Common myeloid progenitor, CD34-positive (primary cell): ENCODE data around the gene SLC38A7.

Source experiments
- CTCF ChIA-PET: fragments of 350-600 bp; sonication (Branson Sonifier 250); formaldehyde crosslinking; loops from one replicate; lab custom pipeline; 2021; ENCODE audit warnings: antibody characterized with exemption; lab: Charles Lee
- POLR2A ChIA-PET: fragments of 350-600 bp; sonication (Branson Sonifier 250); formaldehyde crosslinking; loops from one replicate; lab custom pipeline; 2021; ENCODE audit warnings: antibody characterized with exemption; lab: Charles Lee
- DNase-seq, 3 donors: peaks; one replicate each; pipeline versions ENCODE4 v3.0.0 to v3.0.0-alpha.2; 2013
- H3K27ac ChIP-seq, 2 experiments: 1 replicate in 1 of 2; 2 replicates in 1 of 2; pipeline ENCODE4 v1.7.0; 2013; ENCODE audit warnings: inconsistent platforms in 2 of 2, low read length in 2 of 2, mild to moderate bottlenecking in 2 of 2, low read depth in 1 of 2, moderate library complexity in 1 of 2; ENCODE audit not compliant: severe bottlenecking in 2 of 2, insufficient read depth in 1 of 2, poor library complexity in 1 of 2
- H3K27me3 ChIP-seq, 5 experiments: replicated peaks in 2 of 5; 1 replicate in 3 of 5; 2 replicates in 2 of 5; pipeline versions ENCODE4 v1.6.1 to v1.7.0; 2013; ENCODE audit warnings: low read length in 4 of 5, mild to moderate bottlenecking in 2 of 5, moderate library complexity in 2 of 5, inconsistent platforms in 1 of 5; ENCODE audit not compliant: insufficient read depth in 5 of 5, control insufficient read depth in 4 of 5
- H3K36me3 ChIP-seq, 4 experiments: 1 replicate in 2 of 4; 2 replicates in 2 of 4; pipeline versions ENCODE4 v1.6.1 to v1.7.0; 2013; ENCODE audit warnings: low read length in 3 of 4, control low read depth in 1 of 4, mild to moderate bottlenecking in 1 of 4; ENCODE audit not compliant: control insufficient read depth in 4 of 4, insufficient read depth in 4 of 4
- H3K4me1 ChIP-seq, 4 experiments: 1 replicate in 3 of 4; 2 replicates in 1 of 4; pipeline versions ENCODE4 v1.6.1 to v1.7.1; 2013; ENCODE audit warnings: low read length in 3 of 4, mild to moderate bottlenecking in 3 of 4, control low read depth in 1 of 4, inconsistent platforms in 1 of 4, moderate library complexity in 1 of 4; ENCODE audit not compliant: control insufficient read depth in 4 of 4, insufficient read depth in 4 of 4; ENCODE audit errors: control extremely low read depth in 1 of 4
- H3K4me3 ChIP-seq, 7 experiments: 1 replicate in 4 of 7; 2 replicates in 3 of 7; pipeline versions ENCODE4 v1.5.1 to v1.7.0; 2013; ENCODE audit warnings: mild to moderate bottlenecking in 7 of 7, low read length in 6 of 7, moderate library complexity in 6 of 7, inconsistent platforms in 2 of 7, low read depth in 2 of 7, control low read depth in 1 of 7; ENCODE audit not compliant: insufficient read depth in 4 of 7, control insufficient read depth in 1 of 7; ENCODE audit errors: extremely low read depth in 1 of 7
- H3K9me3 ChIP-seq, 5 experiments: 1 replicate in 4 of 5; 2 replicates in 1 of 5; pipeline versions ENCODE4 v1.6.1 to v1.7.1; 2013; ENCODE audit warnings: low read length in 4 of 5, mild to moderate bottlenecking in 2 of 5, inconsistent platforms in 1 of 5, low read depth in 1 of 5, moderate library complexity in 1 of 5; ENCODE audit not compliant: control insufficient read depth in 4 of 5, insufficient read depth in 2 of 5; ENCODE audit errors: control extremely low read depth in 1 of 5
- WGBS: methylation state at CpG from one replicate; pipeline ENCODE4 v1.1.5; 2013; ENCODE audit not compliant: insufficient coverage; 5-methylcytosine and 5-hydroxymethylcytosine counted together

Gene SLC38A7

DNA sequence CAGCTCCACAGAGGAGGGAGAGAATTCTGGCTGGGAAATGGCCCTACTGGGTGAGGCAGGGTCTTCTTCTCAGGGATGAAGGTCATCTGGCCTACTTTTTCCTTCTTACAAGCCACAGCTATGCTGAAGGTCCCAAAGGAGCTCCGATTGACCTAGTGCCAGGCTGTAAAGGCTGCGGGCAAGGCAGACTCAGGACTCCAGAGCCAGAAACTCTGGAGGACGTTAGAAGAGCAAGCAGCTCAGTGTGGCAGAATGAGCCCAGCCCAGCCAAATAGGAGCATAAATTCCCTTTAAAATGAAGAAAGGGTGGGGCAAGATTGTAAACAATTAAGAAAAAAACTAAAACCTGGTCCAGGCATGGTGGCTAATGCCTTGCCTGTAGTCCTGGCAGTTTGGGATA, 34.9 kb downstream of the SLC38A7 start:
- Histone ChIP-seq H3K27me3 (peaks cover 0 to 7% (median 3%) of the 10 kb centered on the region in 5 experiments), H3K36me3 (no peaks in the 10 kb centered on the region), H3K27ac (no peak overlapping the region), H3K4me3 (no peak overlapping the region), H3K4me1 (no peaks in the 10 kb centered on the region), H3K9me3 (no peaks in the 10 kb centered on the region)
- DNase-seq, result no peak
- 100% methylated on average over 3 of the region's 3 CpGs for WGBS
- POLR2A ChIA-PET, result no interaction called here
- CTCF ChIA-PET, result interaction anchor here (1.1 kb wide), 1 partner anchor 11 kb away, joined by 3 read pairs; no protein-coding TSS in a partner anchor

- Histone ChIP-seq H3K4me1 (no peaks in the 10 kb centered on the region), H3K4me3 (no peak overlapping the region), H3K27ac (no peak overlapping the region), H3K27me3 (no peaks in the 10 kb centered on the region), H3K36me3 (no peaks in the 10 kb centered on the region), H3K9me3 (no peaks in the 10 kb centered on the region)
- DNase-seq, result no peak
- ChIA-PET CTCF (interaction anchor here (0.6 to 1.5 kb wide), 3 partner anchors 14 to 37 kb away, joined by 3 to 5 read pairs (median 3); partner anchors contain the start of gene SLC38A7), POLR2A (no interaction called here)
- 92% methylated on average over 2 of the region's 4 CpGs for WGBS
Observed at GRCh38 chr16:58647107-58647506, 37.5 kb downstream of the SLC38A7 start.

GRCh38 chr16:58644765-58645487, 39.6 kb downstream of the SLC38A7 start:
- Histone ChIP-seq H3K27me3 (no peaks in the 10 kb centered on the region), H3K4me3 (no peak overlapping the region), H3K4me1 (no peaks in the 10 kb centered on the region), H3K9me3 (no peaks in the 10 kb centered on the region), H3K36me3 (no peaks in the 10 kb centered on the region), H3K27ac (no peak overlapping the region)
- DNase-seq, result no peak
- 92% methylated on average over 7 of the region's 8 CpGs for WGBS
- CTCF ChIA-PET, result no interaction called here
- POLR2A ChIA-PET, result no interaction called here

DNA sequence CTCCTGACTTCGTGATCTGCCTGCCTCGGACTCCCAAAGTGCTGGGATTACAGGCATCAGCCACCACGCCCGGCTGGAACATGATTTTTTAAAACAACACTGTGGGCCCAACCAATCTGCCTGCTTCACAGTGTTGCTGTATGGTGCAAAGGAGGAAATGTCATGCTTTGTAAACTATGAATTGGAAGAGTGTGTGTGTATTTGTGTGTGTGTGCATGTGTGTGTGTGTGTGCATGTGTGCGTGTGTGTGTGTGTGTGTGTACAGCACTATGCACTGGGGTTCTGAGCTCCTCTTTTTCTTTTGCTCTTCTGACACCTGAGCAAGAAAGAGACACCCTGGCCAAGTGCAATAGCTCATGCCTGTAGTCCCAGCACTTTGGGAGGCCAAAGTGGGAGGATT, 40.5 kb downstream of the SLC38A7 start:
- ChIA-PET CTCF (interaction anchor here (0.7 kb wide), 1 partner anchor 12 kb away, joined by 3 read pairs; no protein-coding TSS in a partner anchor), POLR2A (no interaction called here)
- Histone ChIP-seq H3K27ac (no peak overlapping the region), H3K9me3 (no peaks in the 10 kb centered on the region), H3K27me3 (no peaks in the 10 kb centered on the region), H3K36me3 (no peaks in the 10 kb centered on the region), H3K4me1 (no peaks in the 10 kb centered on the region), H3K4me3 (no peak overlapping the region)
- WGBS, result 97% methylated on average over 4 of the region's 5 CpGs
- no peak for DNase-seq

GRCh38 chr16:58640949-58641348, 43.6 kb downstream of the SLC38A7 start:
- H3K27ac ChIP-seq, result no peak overlapping the region
- H3K27me3 ChIP-seq, result peaks cover 0 to 2% (median 0%) of the 10 kb centered on the region in 5 experiments
- DNase-seq, result no peak
- no peaks in the 10 kb centered on the region for H3K9me3 ChIP-seq
- ChIA-PET CTCF (no interaction called here), POLR2A (no interaction called here)
- peaks cover 0 to 8% (median 5%) of the 10 kb centered on the region in 4 experiments for H3K4me1 ChIP-seq
- H3K36me3 ChIP-seq, result no peaks in the 10 kb centered on the region
- WGBS, result 97% methylated on average over 5 of the region's 5 CpGs
- H3K4me3 ChIP-seq, result no peak overlapping the region

GRCh38 chr16:58639836-58640235, 44.7 kb downstream of the SLC38A7 start:
- H3K36me3 ChIP-seq, result no peaks in the 10 kb centered on the region
- DNase-seq, result no peak
- 98% methylated on average over 8 of the region's 8 CpGs for WGBS
- H3K4me1 ChIP-seq, result peaks cover 0 to 8% (median 5%) of the 10 kb centered on the region in 4 experiments
- H3K27ac ChIP-seq, result no peak overlapping the region
- ChIA-PET POLR2A (no interaction called here), CTCF (no interaction called here)
- no peak overlapping the region for H3K4me3 ChIP-seq
- no peaks in the 10 kb centered on the region for H3K9me3 ChIP-seq
- H3K27me3 ChIP-seq, result peaks cover 0 to 2% (median 0%) of the 10 kb centered on the region in 5 experiments

DNA sequence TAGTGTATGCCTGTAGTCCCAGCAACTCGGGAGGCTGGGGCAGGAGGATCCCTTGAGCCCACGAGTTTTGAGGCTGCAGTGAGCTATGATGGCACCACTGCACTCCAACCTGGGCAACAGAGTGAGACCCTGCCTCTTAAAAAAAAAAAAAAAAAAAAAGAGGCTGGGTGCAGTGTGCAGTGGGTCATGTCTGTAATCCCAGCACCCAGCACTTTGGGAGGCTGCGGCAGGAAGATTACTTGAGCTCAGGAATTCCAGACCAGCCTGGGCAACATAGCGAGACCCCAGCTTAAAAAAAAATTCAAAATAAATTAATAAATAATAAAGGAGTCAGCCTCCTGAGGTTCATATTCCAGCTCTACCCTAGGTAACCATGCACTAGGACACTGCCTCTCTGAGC, 45.3 kb downstream of the SLC38A7 start:
- Histone ChIP-seq H3K9me3 (no peaks in the 10 kb centered on the region), H3K27ac (no peak overlapping the region), H3K36me3 (no peaks in the 10 kb centered on the region), H3K27me3 (peaks cover 0 to 2% (median 0%) of the 10 kb centered on the region in 5 experiments), H3K4me1 (peaks cover 0 to 8% (median 5%) of the 10 kb centered on the region in 4 experiments), H3K4me3 (no peak overlapping the region)
- 100% methylated on average over 2 of the region's 4 CpGs for WGBS
- DNase-seq, result no peak
- POLR2A ChIA-PET, result no interaction called here
- CTCF ChIA-PET, result interaction anchor here (0.7 kb wide), 1 partner anchor 21 kb away, joined by 4 read pairs; no protein-coding TSS in a partner anchor
